Left ventricle myocardium inferior (tissue), 1 donor: ENCODE measurements around the gene PRIM2. TPM values are rescaled to one million over a fixed set of nuclear protein-coding genes. Genes with fewer than 3 reads are reported as not detected.
"Not testable (repeated sequence)": the region's sequence is repeated elsewhere in the genome, so short reads cannot be mapped to it uniquely, and the experiment has no call there.

ENCODE experiments used
- DNase-seq: peaks from one replicate; pipeline ENCODE4 v3.0.0-alpha.2; 2020
- H3K27ac ChIP-seq: fragments of 200-600 bp; replicated peaks from 2 replicates; pipeline ENCODE4 v1.8.0; 2021
- H3K27me3 ChIP-seq: fragments of 200-600 bp; 2 replicates; pipeline ENCODE4 v1.8.0; 2021; ENCODE audit warnings: low read depth
- H3K36me3 ChIP-seq: fragments of 200-600 bp; 2 replicates; pipeline ENCODE4 v1.8.0; 2021
- H3K4me1 ChIP-seq: fragments of 200-600 bp; 2 replicates; pipeline ENCODE4 v1.8.0; 2021
- H3K4me3 ChIP-seq: fragments of 200-600 bp; 2 replicates; pipeline ENCODE4 v1.8.0; 2021; ENCODE audit warnings: mild to moderate bottlenecking, moderate library complexity
- H3K9me3 ChIP-seq: fragments of 200-600 bp; replicated peaks from 2 replicates; pipeline ENCODE4 v1.8.0; 2021
- intact Hi-C: fragments of 100-400 bp; cut with micrococcal nuclease; formaldehyde crosslinking; loops from one replicate; pipeline ENCODE4 v1.11.0; 2022
- microRNA-seq: library from miRNA; unstranded; fragments of <30 nt; microRNA quantifications from one replicate; pipeline ENCODE4 v1.2.0, GENCODE V29; 2020
- total RNA-seq: library from RNA; stranded (reverse); fragmentation: NEBNext Ultra II Directional; extraction: Animal tissue kit (Norgen Biotek cat#: 25700); gene quantifications from one replicate; pipeline ENCODE4 v1.2.1, GENCODE V29; 2021
- donor health status: DM: no; HTN: yes; CAD: no; lungs with severe emphysema.

PRIM2 gene
- total RNA-seq, 1 donor from 2014 or later, result 3.2 TPM

DNA sequence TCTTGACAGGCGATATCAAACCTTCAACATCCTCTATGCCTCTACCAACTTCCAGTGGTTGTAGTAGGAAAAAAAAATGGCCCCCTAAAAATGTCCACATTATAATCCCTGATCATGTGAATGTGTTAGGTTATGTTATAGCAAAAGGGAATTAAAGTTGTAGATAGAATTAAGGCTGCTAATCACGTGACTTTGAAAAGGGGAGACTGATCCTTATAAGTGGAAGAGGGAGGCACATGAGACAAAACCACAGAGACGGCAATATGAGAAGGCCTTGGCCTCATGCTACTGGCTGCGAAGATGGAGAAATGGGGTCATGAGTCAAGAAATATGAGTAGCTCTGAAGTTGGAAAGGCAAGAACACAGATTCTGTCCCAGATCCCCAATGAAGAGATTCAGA lies 358.0 kb downstream of the PRIM2 start:
- DNase-seq, H3K4me3 ChIP-seq, H3K4me1 ChIP-seq, H3K27ac ChIP-seq, H3K36me3 ChIP-seq, H3K27me3 ChIP-seq, intact Hi-C loops, H3K9me3 ChIP-seq: not testable (repeated sequence)

DNA sequence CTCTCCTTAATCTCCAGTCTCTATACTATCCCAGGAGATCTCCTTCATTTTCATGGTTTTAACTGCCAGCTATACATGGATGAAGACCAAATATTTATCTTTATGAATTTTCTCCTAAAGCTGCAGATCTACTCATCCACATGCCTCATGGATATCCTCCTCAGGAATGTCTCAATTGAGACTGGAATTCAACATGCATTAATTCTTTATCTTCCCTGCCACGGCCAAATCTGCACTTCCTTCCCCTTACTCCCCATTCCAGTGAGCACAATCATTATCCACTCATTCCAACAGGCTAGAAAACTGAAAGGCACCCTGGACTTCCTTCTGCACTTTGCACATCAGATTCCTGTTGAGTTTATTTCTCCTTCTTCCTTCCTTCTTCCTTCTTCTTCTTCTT lies 379.0 kb downstream of the PRIM2 start:
- H3K27ac ChIP-seq, H3K36me3 ChIP-seq, H3K4me1 ChIP-seq, DNase-seq, H3K4me3 ChIP-seq, H3K27me3 ChIP-seq, H3K9me3 ChIP-seq, intact Hi-C loops: not testable (repeated sequence)

Small RNA genes within 50 kb of the gene (microRNA-seq; reads per million reads assigned to microRNA genes)
- gene MIR548U, result not detected

Other genes starting within 250 kb of the PRIM2 start
- gene ZNF451, start 227.4 kb upstream of the PRIM2 start, total RNA-seq, result 25.5 TPM
- 11.2 TPM for gene BAG2, start 145.3 kb upstream of the PRIM2 start, total RNA-seq
- 10.9 TPM for gene RAB23, start 95.3 kb upstream of the PRIM2 start, total RNA-seq